Right ventricle myocardium inferior (tissue), 1 donor: ENCODE results near the gene STX8. TPM values are rescaled to one million over a fixed set of nuclear protein-coding genes. Genes with fewer than 3 reads are reported as not detected.

ENCODE experiments used
- ATAC-seq: fragments of 200-7000 bp; cut with Tn5 transposase; one replicate; pipeline ENCODE4 v1.9.1; 2020; ENCODE audit warnings: mild to moderate bottlenecking, moderate library complexity
- DNase-seq: peaks from one replicate; pipeline ENCODE4 v3.0.0; 2021; ENCODE audit errors: missing footprints
- intact Hi-C: fragments of 100-400 bp; cut with DNase I; formaldehyde crosslinking; loops from one replicate; pipeline ENCODE4 v1.11.0; 2022
- total RNA-seq: library from RNA; stranded (reverse); fragmentation: NEBNext Ultra II Directional; extraction: Animal tissue kit (Norgen Biotek cat#: 25700); gene quantifications from one replicate; pipeline ENCODE4 v1.2.1, GENCODE V29; 2021
- donor health status: DM: no; HTN: yes; CAD: no; lungs with severe emphysema.

The STX8 gene
- total RNA-seq, 1 donor from 2014 or later = 60.8 TPM

DNA sequence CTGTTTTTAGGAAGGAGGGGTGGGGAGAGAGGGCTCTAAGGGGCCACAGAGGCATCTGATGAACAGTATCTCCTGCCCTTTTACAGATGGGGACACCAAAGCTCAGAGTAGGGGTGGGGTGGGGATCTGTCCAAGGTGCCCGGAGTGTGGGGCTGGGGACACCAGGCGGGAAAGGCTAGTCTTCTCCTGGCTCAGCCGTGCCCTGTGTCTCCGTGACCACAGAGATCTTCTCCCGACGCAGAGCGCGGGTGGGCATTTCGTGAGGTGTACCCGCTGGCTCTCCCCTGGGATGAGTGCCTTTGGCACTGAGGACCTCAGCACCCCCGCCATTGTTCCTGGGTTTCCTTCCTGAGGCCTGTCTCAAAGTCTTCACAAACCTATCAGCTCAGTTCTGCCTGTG lies 344.8 kb downstream of the STX8 start:
- DNase-seq (no peak), ATAC-seq (no peak)
- intact Hi-C loops = no loop called here

DNA sequence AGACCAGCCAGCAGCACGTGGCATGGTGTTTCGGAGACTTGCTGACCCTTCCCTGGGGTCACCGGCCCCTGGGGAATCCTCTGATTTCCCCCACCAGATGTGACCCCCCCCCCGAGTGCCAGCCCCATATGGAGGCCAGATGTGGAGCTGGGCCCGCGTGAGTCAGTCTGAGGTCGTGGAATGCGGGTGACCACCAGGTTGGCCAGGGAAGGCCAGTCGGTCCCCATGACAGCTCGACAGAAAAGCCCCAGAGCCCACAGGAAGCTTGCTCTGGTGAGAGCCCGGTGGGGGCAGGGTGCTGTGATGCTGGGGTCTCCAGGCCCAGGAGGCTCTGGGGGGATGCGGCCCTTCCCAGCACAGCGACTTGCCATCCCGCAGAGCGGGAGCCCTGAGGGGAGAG lies 345.3 kb downstream of the STX8 start:
- DNase-seq = no peak
- intact Hi-C loops = no loop called here
- no peak for ATAC-seq

DNA sequence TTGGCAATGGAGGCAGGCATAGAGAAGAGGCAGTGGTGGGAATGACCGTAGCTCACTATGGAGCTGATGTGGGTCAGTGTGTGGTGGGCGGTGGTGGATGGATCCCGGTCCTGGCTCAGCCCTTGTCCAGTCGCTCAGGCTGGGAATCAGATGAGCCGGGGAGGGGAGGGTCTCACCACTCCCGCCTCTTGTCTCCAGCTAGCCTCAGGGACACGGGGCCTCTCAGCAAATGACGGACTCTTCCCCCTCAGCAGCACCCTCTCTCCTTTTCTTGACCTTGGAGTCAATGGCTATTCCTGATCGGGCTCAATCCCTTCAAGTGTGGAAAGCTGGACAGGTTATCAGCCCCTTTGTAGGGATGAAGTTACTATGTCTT lies 345.8 kb downstream of the STX8 start:
- intact Hi-C loops = no loop called here
- DNase-seq (no peak), ATAC-seq (no peak)

DNA sequence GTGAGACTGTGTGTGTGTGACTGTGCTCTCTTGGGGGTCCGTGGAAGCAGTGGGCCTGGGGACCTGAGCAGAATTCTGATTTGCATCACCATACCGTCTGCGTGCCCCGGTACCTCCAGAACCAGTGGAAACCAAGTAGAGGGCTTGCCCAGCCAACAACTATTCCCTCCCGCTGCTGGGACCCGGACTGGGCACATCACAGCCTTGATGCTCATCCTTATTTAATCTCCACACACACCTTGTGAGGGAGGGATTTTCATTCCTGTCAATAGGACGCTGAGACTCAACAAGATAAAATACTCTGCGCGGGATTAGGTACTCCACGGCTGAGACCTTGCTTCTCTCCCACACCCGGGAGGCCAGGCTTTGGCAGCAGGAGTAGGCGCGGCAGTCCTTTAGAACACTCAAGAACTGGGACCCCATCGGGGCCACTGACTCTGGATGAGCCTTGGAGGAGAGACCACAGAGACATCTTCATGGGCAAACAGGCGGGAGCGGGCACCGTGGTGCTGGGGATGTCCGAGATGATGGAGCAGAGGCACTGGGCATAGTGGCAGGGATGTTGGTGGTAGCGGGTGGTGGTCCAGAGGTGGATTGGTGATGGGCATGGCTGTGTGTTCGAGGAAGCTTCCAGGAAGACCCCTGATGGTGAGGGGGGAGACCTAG lies 346.3 kb downstream of the STX8 start:
- DNase-seq (no peak), ATAC-seq (no peak)
- intact Hi-C loops = no loop called here

DNA sequence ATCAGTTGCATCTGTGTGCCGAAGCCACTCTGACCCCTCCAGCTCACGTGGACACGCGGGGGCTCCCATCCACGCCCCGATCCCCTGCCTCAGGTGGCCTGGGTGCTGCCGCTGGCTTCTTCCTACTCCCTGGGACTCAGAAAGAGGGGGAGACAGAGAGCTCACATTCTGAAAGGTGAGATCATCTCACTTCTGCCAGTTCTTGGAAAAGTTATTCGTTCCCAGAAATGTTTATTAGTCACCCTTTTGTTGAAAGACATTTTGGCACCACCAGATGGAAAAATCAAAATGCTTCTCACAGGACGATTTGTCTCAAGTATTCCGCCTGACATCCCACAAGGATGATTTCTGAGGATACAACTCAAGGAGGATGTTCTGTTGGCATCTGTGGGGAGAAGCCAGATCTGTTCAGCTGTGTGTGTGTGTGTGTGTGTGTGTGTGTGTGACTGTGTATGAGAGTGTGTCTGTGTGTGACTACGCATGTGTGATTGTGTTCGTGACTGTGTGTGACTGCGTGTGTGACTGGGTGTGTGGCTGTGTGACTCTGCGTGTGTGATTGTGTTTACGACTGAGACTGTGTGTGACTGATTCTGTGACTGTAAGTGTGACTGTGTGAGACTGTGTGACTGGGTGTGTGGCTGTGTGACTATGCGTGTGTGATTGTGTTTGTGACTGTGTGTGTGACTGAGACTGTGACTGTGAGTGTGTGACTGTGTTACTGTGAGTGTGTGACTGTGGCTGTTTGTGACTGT lies 347.0 kb downstream of the STX8 start:
- ATAC-seq (peak; percentile 29), DNase-seq (no peak)
- intact Hi-C loops = no loop called here

DNA sequence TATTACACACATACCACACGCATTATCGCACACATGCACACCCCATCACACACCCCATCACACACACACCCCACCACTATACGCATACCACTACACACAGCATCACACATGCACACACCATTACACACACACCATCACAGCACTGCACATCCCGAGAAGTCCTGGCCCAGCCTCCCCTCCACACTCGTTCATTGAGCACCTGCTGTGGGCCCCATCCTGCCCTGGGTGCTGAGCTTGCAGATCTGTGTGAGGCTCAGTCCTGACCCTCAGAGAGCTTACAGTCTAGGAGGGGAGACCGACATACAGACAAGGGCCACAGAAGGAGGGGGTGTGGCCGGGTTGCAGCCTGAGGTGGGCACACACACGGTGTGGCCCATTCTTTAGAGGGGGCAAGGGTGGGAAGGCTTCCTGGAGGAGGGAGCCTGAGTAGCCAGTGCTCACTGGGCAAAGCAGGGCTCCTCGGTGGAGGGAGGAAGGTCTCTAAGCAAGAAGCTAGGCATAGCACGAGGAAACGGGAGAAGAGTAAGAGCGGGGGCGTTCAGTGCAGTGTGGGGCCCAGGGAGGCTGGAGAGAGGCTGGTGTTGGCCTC lies 347.7 kb downstream of the STX8 start:
- DNase-seq (no peak), ATAC-seq (peak; percentile 3)
- intact Hi-C loops = no loop called here

DNA sequence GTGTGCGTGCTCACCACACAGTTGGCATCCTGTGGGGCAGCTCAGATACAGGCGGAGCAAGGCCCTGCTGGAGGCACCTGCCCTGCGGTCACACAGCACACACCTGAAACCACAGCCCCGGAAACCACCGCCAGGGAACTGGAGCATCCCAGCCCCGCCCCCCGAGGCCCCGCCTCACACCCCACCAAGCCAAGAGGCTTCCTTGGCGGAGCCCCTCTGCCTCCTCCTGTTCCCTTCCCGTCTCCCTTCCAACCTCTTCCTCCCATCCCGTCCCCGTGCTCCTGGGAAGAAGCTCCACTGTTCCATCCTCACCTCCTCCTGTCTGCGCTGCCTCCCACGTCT lies 348.9 kb downstream of the STX8 start:
- DNase-seq (peak; percentile 27), ATAC-seq (no peak)
- intact Hi-C loops = no loop called here

DNA sequence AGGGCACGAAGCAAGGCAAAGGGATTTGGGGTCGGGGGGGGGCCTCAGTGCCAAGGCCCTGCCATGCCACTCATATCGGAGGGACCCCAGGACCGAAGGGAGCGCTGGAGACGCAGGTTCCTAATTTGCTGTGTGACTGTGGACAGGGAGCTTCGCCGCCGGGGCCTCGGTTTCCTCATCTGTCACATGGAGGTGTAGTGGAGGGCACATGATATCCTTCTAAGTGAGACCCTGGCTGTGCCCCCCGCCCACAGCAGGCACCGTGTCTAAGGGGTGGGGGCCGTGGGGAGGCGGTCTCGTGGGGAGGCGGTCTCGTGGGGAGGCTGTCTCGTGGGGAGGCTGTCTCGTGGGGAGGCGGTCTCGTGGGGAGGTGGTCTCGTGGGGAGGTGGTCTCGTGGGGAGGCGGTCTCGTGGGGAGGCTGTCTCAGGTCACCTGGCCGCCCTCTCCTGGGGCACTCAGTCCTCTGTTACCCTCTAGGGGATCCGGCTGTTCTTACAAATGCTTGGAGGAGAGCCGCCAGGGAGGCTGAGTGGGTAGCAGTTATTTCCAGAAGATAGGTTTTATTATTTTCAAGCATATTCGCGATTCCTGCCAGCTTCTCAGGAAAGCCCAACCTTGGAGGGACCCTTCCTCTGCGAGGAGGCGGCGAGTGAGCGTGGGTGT lies 349.4 kb downstream of the STX8 start:
- ATAC-seq = no peak
- DNase-seq = peak; percentile 41
- intact Hi-C loops = no loop called here

DNA sequence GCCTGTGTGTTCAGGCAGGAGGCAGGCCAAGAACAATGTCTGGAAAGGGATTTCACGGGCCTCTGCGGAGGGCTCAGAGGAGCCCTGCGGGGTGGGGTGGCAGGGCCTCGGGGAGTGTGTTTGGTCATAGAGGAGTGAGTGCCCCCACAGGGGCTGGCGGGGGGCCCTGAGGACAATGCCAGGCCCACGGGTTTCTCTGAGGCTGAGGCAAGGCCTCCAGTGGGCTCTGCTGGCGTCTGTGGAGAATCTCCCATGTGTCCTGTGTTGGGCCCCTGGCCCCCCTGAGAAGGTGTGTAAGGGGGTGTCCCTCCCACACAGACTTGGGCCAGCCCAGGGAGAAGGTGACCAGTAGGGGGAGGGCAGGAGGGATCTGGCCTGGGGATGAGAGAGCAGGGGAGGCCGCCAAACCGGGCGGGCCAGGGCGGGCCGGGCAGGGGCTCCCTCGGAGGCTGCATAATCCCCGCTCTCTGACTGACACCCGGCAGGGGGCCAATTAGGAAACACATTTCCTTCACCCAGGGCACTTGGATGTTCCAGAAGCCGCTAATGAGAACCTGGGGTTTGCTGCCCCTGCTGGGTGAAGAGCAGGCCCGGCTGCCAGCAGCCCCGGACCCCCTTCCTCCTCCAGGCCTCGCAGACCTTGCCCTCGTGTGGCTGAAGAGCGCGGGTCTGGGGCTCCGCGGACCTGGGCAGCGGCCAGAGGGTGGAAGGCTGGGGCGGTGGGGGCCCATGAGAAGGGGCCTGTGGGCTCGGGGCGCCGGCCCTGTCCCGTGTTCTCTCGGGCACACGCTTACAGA lies 350.1 kb downstream of the STX8 start:
- DNase-seq (no peak), ATAC-seq (no peak)
- intact Hi-C loops = no loop called here

DNA sequence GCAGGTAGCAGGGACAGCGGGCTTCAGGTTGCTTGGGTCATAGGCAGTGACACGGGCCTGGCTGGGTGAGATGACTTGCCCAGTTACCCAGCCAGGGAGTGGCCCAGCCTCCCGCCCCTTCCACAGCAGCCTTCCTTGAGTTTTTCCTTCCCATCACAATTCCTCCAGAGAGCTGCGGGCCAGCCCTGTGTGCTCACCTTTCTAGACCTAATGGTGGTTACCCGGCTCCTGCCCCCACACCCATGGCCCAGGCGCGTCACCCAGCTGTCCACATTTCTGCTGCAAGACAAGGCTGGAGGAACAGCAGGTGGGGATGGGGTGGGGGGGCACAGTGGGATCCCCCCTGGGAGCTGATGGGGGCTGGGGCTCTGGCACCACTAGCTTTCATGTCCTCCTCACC lies 351.1 kb downstream of the STX8 start:
- DNase-seq (no peak), ATAC-seq (no peak)
- intact Hi-C loops = no loop called here

DNA sequence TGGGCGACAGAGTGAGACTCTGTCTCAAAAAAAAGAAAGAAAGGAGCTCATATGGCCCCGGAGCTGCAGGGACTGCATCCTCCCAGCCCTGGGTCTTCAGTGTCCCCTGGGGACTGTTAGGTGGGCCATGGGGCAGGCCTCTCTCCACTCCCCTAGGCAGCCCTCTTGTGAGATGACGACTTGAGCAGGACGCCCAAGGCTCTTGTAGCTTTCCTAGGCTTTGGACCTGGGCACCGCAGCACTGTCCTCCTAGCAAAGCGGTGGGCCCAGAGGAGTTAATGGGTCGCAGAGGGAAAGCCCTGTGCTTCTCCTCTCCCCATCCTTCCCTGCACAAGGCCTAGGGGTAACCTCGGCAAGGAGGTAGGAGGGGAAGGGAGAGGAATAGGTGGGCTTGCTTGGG lies 352.1 kb downstream of the STX8 start:
- ATAC-seq (no peak), DNase-seq (no peak)
- intact Hi-C loops = no loop called here

DNA sequence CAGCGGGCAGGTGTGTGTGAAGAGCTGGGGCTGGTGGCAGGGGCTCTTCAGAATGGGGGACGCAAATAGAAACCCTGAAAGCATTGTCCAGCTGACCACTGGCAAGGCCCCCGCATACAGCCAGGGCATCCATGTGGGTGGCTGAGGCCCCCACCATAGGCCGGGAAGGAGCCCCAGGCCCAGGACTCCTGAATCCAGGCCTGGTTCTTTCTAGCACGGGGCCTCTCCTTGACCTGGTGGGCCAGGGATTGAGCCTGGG lies 353.8 kb downstream of the STX8 start:
- ATAC-seq = no peak
- no peak for DNase-seq
- intact Hi-C loops = no loop called here

DNA sequence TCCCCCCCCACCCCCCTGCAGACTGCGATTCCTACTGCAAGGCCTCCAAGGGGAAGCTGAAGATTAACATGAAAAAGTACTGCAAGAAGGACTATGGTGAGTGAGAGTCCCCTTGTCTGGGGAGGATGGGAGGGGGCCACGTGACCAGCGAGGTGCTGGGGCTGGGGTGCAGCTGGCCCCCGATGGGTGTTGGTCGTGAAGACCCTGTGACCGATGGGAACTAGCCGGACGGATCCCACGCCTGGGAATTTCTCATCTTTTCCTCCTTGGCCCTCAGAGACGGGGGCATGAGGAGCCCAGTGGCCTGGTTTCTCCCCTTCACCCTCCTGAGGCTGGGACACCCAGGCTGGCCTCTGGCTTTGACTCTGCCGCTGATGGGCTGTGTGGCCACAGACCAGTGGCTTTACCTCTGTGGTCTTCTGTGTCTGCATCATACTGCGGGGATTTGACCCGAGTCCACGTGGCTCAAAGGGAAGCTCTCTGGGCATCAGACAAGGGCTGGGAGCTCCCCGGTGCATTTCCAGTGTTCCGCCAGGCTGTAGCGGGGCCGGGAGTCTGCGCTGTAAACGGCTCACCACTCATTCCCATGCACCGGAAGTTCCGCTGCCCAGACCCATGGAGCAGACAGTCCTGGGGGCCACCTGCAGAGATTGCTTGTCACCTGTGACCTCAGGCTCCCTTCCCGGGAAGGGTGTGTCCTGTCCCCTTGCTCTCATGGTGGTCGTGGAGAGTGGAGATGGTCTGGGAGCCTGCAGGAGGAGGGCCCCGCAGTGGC lies 354.3 kb downstream of the STX8 start:
- intact Hi-C loops = no loop called here
- DNase-seq = peak; percentile 45

DNA sequence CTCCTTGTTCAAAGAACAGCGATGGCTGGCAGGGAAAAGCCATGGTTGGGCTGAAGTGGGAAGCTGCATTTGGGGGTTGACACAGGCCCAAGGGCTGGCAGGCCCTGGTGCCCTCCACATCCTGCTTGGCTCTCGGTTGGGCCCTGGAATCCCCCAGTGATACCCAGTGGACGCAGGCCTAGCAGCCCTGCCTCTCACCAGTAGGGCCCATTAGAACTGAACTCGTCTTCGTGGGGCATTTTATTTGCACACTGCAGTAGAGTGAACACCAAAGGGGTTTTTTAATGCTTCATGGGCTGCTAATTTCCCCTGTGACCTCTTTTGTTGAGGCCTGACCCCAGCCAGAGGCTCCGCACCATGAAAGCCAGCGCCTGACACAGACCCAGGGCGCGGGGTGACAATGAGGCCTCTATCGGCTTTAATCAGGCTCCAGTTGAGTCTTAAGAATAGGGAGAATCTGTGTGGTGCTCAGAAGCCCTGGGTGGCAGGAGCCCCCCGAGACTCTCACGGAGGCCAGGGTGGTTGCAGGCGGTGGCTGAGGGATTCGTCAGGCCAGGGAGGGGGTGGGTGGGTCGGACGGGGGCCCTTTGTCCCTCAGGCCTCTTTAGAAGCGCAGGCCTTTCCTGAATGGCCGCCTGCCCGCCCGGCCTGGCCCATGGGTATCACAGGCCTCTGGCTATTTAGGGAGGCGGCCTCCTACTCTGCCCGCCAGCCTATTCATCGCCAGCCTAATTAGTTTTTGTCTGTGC lies 355.0 kb downstream of the STX8 start:
- no peak for ATAC-seq
- peak; percentile 17 for DNase-seq
- intact Hi-C loops = no loop called here

More for the DNA sequence above, 354.3 kb downstream of the STX8 start:
- no peak for ATAC-seq

DNA sequence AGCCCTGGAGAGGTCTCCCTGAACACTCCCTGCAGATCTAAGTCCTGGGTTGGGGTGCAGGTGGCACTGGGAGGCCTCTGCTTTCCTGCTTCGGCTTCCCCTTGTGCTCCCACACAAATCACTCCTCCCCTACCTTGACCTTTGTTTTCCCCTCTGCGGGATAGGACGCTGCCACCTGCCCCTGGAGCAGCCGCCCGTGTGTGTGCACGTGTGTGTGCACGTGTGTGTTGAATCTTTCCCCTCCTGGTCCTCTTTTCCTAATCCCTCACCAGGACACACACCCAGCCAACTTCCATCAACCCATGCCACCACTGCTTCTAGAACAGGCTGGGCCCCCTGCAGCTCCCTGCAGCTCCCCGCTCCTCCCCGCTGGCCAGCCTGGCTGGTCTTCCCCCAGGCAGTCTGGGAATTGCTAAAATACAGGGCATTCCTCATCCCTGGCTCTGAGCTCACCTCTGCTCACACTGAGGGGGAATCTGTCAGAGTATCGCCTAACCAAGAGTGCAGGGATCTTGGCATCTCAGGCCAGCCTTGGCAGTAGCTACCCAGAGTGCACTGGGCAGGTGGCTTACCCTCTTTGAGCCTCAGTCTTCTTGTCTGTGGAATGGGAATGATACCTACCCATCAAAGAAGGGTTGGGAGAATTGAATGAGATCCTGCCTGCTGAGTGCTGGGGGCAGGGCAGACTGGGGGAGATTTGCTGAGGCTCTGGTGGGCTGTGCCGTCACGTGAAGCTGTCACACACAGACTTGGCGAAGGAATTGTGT lies 355.8 kb downstream of the STX8 start:
- DNase-seq = no peak
- intact Hi-C loops = no loop called here
- ATAC-seq = no peak

DNA sequence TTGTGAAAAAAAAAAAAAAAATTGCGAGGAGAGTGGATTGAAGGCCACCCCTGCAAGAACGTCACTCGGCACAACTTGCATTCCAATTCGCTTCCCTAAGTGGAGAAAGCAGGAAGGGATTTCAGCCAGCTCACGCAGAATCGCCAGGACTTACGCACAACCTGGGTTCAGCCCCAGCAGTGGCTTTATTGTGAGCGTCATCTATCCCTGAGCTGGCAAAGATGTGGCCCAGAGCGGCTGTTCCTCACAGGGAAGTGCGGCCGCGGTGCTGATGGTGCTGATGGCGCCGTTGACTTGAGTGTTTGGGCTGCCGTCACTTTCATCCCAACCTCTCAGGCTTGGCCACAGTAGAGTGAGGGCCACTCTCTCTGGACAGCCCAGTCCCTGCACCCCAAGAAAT lies 356.7 kb downstream of the STX8 start:
- DNase-seq (no peak), ATAC-seq (peak; percentile 34)
- intact Hi-C loops = no loop called here

DNA sequence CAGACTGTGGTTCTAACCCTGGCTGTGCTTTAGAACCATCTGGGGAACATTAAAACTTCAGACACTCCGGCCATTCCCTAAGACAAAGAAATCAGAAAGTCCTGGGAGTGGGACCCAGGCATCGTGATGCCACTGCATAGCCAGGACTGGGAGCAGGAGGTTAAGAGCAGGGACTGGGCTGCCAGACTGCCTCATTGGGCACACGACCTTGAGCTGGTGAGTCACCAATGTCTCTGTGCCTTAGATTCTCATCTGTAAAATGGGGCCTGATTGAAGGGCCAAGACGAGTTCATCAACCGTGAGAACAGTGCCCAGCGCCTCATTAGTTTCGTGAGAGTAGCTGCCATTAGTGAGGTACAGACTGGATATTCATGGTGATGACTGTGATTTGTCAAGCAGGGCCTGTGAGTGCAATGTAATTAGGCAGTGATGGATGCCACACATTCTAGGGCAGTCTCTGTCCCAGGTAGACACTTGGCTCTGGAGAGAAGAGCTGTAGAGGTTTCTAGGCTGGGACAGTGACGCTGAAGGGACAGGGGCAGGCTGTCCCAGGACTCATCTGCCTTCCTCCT lies 357.5 kb downstream of the STX8 start:
- DNase-seq (no peak), ATAC-seq (no peak)
- intact Hi-C loops = no loop called here
